A673 (cell line): ENCODE results near the gene MLLT6. TPM values are rescaled to one million over a fixed set of nuclear protein-coding genes. Genes with fewer than 3 reads are reported as not detected.

ENCODE experiments used
- BruUV-seq: library from RNA; stranded (reverse); fragments of 400-500 nt; replicated peaks from 2 replicates; lab custom pipeline; 2021; lab: Mats Ljungman, UMichigan
- CTCF ChIA-PET: fragments of 300-600 bp; sonication (Branson Sonifier 250); formaldehyde crosslinking; loops from one replicate; lab custom pipeline; 2022; ENCODE audit warnings: antibody characterized with exemption; lab: Charles Lee
- POLR2A ChIA-PET: fragments of 300-600 bp; sonication (Branson Sonifier 250); formaldehyde crosslinking; loops from one replicate; lab custom pipeline; 2022; ENCODE audit warnings: antibody characterized with exemption; ENCODE audit not compliant: low non-redundant PET; lab: Charles Lee
- DNase-seq: peaks from one replicate; pipeline ENCODE4 v3.0.0-alpha.2; 2015; ENCODE audit warnings: low spot score
- H3K27ac ChIP-seq: fragments of 200-600 bp; sonication (generic); 2 replicates; pipeline ENCODE4 v1.5.1; 2016; ENCODE audit warnings: mixed run types, low read depth, mild to moderate bottlenecking, mixed read lengths, antibody characterized with exemption, low read length; ENCODE audit not compliant: poor library complexity, severe bottlenecking
- H3K27me3 ChIP-seq: fragments of 200-600 bp; sonication (generic); replicated peaks from 2 replicates; pipeline ENCODE4 v1.6.1; 2017; ENCODE audit warnings: mixed run types, low read depth, mild to moderate bottlenecking, mixed read lengths, antibody characterized with exemption, low read length; ENCODE audit not compliant: insufficient read depth, poor library complexity
- H3K36me3 ChIP-seq: fragments of 200-600 bp; sonication (generic); 2 replicates; pipeline ENCODE4 v1.6.1; 2016; ENCODE audit warnings: mixed run types, mild to moderate bottlenecking, mixed read lengths, antibody characterized with exemption, low read length; ENCODE audit not compliant: insufficient read depth, poor library complexity, severe bottlenecking
- H3K4me1 ChIP-seq: fragments of 200-600 bp; sonication (generic); 2 replicates; pipeline ENCODE4 v1.6.1; 2017; ENCODE audit warnings: mixed run types, mild to moderate bottlenecking, mixed read lengths, antibody characterized with exemption, low read length; ENCODE audit not compliant: insufficient read depth, poor library complexity, severe bottlenecking
- H3K4me3 ChIP-seq: fragments of 200-600 bp; sonication (generic); 2 replicates; pipeline ENCODE4 v1.5.1; 2016; ENCODE audit warnings: low read depth, mixed run types, mild to moderate bottlenecking, mixed read lengths, low read length; ENCODE audit not compliant: poor library complexity, severe bottlenecking
- H3K9me3 ChIP-seq: fragments of 200-600 bp; sonication (generic); 2 replicates; pipeline ENCODE4 v1.6.1; 2016; ENCODE audit warnings: mixed run types, low read depth, mild to moderate bottlenecking, mixed read lengths, antibody characterized with exemption, low read length; ENCODE audit not compliant: poor library complexity, severe bottlenecking
- EZH2 ChIP-seq: fragments of 200-600 bp; sonication (generic); IDR thresholded peaks from 2 replicates; pipeline ENCODE4 v1.6.1; 2017; ENCODE audit warnings: borderline replicate concordance, low read depth, mild to moderate bottlenecking, mixed read lengths, antibody characterized with exemption, low read length; ENCODE audit not compliant: poor library complexity, severe bottlenecking
- intact Hi-C: fragments of 100-400 bp; cut with micrococcal nuclease; formaldehyde crosslinking; loops from one replicate; pipeline ENCODE4 v1.10.0; 2022; ENCODE audit not compliant: unreplicated experiment
- total RNA-seq: library from RNA; stranded (reverse); gene quantifications from 2 replicates; pipeline ENCODE4 v1.2.3, GENCODE V29; 2021
- TF ChIP-seq, protein P1 (sequence below): fragments of 300-800, 200-600 bp; sonication (generic); conservative IDR thresholded peaks from 2 replicates; pipeline ENCODE4 v1.5.1; 2017; ENCODE audit warnings: low read depth, mild to moderate bottlenecking, antibody characterized with exemption, low read length, moderate library complexity, mixed read lengths

The MLLT6 gene
- total RNA-seq, 1 experiment from 2014 or later = 41.4 TPM

DNA sequence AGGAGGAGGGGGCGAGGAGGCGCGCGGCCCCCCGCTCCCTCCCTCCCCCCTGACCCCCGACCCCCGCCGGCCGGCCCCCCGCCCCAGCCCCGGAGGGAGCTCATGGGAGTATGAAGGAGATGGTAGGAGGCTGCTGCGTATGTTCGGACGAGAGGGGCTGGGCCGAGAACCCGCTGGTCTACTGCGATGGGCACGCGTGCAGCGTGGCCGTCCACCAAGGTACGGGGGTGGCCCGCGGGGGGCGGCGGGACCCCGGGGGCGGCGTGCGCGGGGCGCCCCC lies 390 bp downstream of the MLLT6 start:
- peak overlapping the region; percentile 71 for H3K4me3 ChIP-seq
- H3K27ac ChIP-seq = peak overlapping the region; percentile 65
- no TSS peak for BruUV-seq
- TF ChIP-seq, protein P1, sequence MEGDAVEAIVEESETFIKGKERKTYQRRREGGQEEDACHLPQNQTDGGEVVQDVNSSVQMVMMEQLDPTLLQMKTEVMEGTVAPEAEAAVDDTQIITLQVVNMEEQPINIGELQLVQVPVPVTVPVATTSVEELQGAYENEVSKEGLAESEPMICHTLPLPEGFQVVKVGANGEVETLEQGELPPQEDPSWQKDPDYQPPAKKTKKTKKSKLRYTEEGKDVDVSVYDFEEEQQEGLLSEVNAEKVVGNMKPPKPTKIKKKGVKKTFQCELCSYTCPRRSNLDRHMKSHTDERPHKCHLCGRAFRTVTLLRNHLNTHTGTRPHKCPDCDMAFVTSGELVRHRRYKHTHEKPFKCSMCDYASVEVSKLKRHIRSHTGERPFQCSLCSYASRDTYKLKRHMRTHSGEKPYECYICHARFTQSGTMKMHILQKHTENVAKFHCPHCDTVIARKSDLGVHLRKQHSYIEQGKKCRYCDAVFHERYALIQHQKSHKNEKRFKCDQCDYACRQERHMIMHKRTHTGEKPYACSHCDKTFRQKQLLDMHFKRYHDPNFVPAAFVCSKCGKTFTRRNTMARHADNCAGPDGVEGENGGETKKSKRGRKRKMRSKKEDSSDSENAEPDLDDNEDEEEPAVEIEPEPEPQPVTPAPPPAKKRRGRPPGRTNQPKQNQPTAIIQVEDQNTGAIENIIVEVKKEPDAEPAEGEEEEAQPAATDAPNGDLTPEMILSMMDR = no peak
- no peak for TF ChIP-seq EZH2
- DNase-seq = no peak
- ChIA-PET POLR2A (interaction anchor here (0.6 kb wide), 1 partner anchor 139 kb away, joined by 4 read pairs; no protein-coding TSS in a partner anchor), CTCF (no interaction called here)
- H3K9me3 ChIP-seq = no peaks in the 10 kb centered on the region
- H3K36me3 ChIP-seq = peaks cover 6% of the 10 kb centered on the region
- H3K4me1 ChIP-seq = no peaks in the 10 kb centered on the region
- no peaks in the 10 kb centered on the region for H3K27me3 ChIP-seq
- intact Hi-C loops = no loop called here

DNA sequence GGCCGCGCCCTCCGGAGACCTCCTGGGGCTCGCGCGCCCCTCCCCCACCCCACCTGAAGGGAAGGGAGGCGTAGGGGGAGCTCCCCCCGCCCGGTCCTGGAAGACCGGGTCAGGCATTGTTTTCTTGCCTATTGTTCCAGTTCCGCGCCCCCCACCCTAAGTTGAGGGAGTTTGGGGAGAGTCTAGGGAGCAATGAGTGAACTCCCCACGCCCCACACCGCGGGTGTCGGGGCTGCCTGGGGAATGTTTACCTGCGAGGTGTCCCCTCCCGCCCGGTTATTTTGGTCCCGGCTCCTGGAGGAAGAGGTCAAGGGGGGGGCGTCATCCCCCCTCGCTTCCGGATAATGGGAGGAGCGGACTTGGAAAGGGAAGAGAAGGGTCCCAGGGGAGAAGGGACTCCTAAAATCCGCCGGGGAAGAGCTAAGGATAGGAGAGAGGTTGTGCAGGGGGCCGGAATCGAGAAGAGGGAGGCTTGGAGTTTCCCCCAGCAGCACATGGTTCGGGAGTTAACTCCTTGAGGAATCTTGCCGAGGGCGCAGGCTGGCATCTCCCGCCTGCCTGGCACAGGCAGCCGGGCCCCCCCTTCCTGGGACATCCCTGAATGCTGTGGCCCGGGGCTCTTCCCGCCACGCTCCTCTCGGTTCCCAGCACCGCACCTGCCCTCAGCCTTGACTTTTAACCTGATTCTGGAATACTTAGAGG lies 881 bp downstream of the MLLT6 start:
- no peaks in the 10 kb centered on the region for H3K9me3 ChIP-seq
- ChIA-PET CTCF (no interaction called here), POLR2A (interaction anchor here (0.6 kb wide), 1 partner anchor 138 kb away, joined by 4 read pairs; no protein-coding TSS in a partner anchor)
- intact Hi-C loops = no loop called here
- no peaks in the 10 kb centered on the region for H3K4me1 ChIP-seq
- no peaks in the 10 kb centered on the region for H3K27me3 ChIP-seq
- BruUV-seq = no TSS peak
- H3K4me3 ChIP-seq = peak overlapping the region; percentile 71
- TF ChIP-seq, protein P1 = no peak
- no peak for TF ChIP-seq EZH2
- peaks cover 6% of the 10 kb centered on the region for H3K36me3 ChIP-seq
- peak overlapping the region; percentile 65 for H3K27ac ChIP-seq
- DNase-seq = peak; percentile 44

DNA sequence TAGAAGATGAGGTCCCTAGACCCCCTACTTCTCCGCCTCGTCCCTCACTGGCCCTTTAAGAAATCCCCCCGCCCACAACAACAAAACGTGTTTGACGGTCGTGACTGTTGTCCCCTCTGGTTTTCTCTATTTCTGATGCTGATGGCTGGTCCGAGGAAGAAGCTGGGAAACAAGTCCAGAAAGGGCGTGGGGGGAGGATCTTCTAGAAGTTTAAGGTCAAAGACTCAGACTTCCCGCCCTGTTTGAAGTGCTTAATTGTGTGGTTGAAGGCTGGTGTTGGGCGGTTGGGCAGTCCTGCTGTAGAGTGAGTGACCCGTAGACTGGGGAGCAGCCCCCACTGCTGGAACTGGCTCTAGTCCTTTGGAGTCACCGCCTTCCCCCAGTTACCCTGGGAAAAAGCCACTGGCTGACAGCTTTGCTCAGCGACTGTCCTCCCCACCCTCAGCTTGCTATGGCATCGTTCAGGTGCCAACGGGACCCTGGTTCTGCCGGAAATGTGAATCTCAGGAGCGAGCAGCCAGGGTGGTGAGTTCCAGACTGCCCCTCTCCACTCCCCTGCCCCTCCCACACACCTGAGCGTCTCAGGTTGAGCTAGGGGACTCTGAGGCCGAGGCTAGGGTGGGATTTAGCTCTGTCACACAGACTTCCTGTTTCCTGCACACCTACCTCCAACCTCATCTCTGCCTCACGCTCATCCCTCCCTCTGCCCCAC lies 1.6 kb downstream of the MLLT6 start:
- BruUV-seq = no TSS peak
- H3K9me3 ChIP-seq = no peaks in the 10 kb centered on the region
- H3K27ac ChIP-seq = no peak overlapping the region
- peaks cover 6% of the 10 kb centered on the region for H3K36me3 ChIP-seq
- TF ChIP-seq, protein P1 = no peak
- TF ChIP-seq EZH2 = no peak
- intact Hi-C loops = no loop called here
- H3K27me3 ChIP-seq = no peaks in the 10 kb centered on the region
- ChIA-PET POLR2A (no interaction called here), CTCF (no interaction called here)
- H3K4me3 ChIP-seq = peak overlapping the region; percentile 71
- no peaks in the 10 kb centered on the region for H3K4me1 ChIP-seq
- no peak for DNase-seq
